Measurements from ENCODE around the gene OR51G2. TPM values are rescaled to one million over a fixed set of nuclear protein-coding genes. Genes with fewer than 3 reads are reported as not detected.

The OR51G2 gene
- total RNA-seq, 1 experiment from 2014 or later: not detected

- H3K9me3 Mint-ChIP-seq (ENCODE audit: unreplicated experiment): no peaks in the 10 kb centered on the region
- no peak for DNase-seq
- H3K36me3 Mint-ChIP-seq (ENCODE audit: insufficient read depth, unreplicated experiment): no peaks in the 10 kb centered on the region
- Histone ChIP-seq H3K36me3 (ENCODE audit: control insufficient read depth, insufficient read depth, low read length) (no peaks in the 10 kb centered on the region), H3K4me3 (ENCODE audit: low read depth, low read length) (no peak overlapping the region), H3K4me1 (no peaks in the 10 kb centered on the region), H3K27me3 (replicated peaks; ENCODE audit: control insufficient read depth, insufficient read depth, low read length) (no peaks in the 10 kb centered on the region), H3K9me3 (no peaks in the 10 kb centered on the region)
- intact Hi-C loops (cut with micrococcal nuclease; ENCODE audit: unreplicated experiment): no loop called here
- POLR2A ChIA-PET: no interaction called here
- TF ChIP-seq CTCF (IDR thresholded peaks at IDR 0.05; ENCODE audit: insufficient read depth in 1 of 2, low read depth in 1 of 2, low read length in 1 of 2, severe bottlenecking in 1 of 2, unreplicated experiment in 1 of 2): no peak
- no peaks in the 10 kb centered on the region for H3K4me1 Mint-ChIP-seq (ENCODE audit: low read depth, unreplicated experiment)
- peaks cover 5% of the 10 kb centered on the region for H3K27me3 Mint-ChIP-seq (ENCODE audit: insufficient read depth, unreplicated experiment)
- H3K4me3 Mint-ChIP-seq (ENCODE audit: unreplicated experiment): no peak overlapping the region
- CTCF ChIA-PET: no interaction called here
- no TSS peak for BruUV-seq (replicated peaks)
- no peak overlapping the region for H3K27ac Mint-ChIP-seq (ENCODE audit: unreplicated experiment)
These were observed 13.6 kb upstream of the OR51G2 start for GRCh38 chr11:4932751-4933150.

- no TSS peak for BruUV-seq (replicated peaks)
These were observed 7.5 kb upstream of the OR51G2 start for GRCh38 chr11:4926608-4927007.

GRCh38 chr11:4924239-4924638 lies 5.1 kb upstream of the OR51G2 start, which contains the start of gene OR51G1:
Gene OR51G1 (minus strand): TSS chr11:4924339. CDS start chr11:4924339, 0 bp downstream.
- no TSS peak for BruUV-seq (replicated peaks)

More at GRCh38 chr11:4926608-4927007, 7.5 kb upstream of the OR51G2 start:
- no peaks in the 10 kb centered on the region for H3K27me3 ChIP-seq (replicated peaks; ENCODE audit: control insufficient read depth, insufficient read depth, low read length)
- H3K9me3 Mint-ChIP-seq (ENCODE audit: unreplicated experiment): no peaks in the 10 kb centered on the region
- intact Hi-C loops (cut with micrococcal nuclease; ENCODE audit: unreplicated experiment): loop anchor here (5.0 kb wide), 1 partner anchor 36 kb away; no protein-coding TSS in a partner anchor
- no peak for TF ChIP-seq CTCF (IDR thresholded peaks at IDR 0.05; ENCODE audit: insufficient read depth in 1 of 2, low read depth in 1 of 2, low read length in 1 of 2, severe bottlenecking in 1 of 2, unreplicated experiment in 1 of 2)
- CTCF ChIA-PET: no interaction called here
- no peak for DNase-seq
- H3K27ac Mint-ChIP-seq (ENCODE audit: unreplicated experiment): no peak overlapping the region
- no peaks in the 10 kb centered on the region for H3K36me3 ChIP-seq (ENCODE audit: control insufficient read depth, insufficient read depth, low read length)
- H3K4me1 ChIP-seq: no peaks in the 10 kb centered on the region
- H3K36me3 Mint-ChIP-seq (ENCODE audit: insufficient read depth, unreplicated experiment): no peaks in the 10 kb centered on the region
- H3K4me3 ChIP-seq (ENCODE audit: low read depth, low read length): no peak overlapping the region
- no peaks in the 10 kb centered on the region for H3K9me3 ChIP-seq
- H3K27me3 Mint-ChIP-seq (ENCODE audit: insufficient read depth, unreplicated experiment): peaks cover 23% of the 10 kb centered on the region
- H3K4me3 Mint-ChIP-seq (ENCODE audit: unreplicated experiment): no peak overlapping the region
- POLR2A ChIA-PET: no interaction called here
- H3K4me1 Mint-ChIP-seq (ENCODE audit: low read depth, unreplicated experiment): no peaks in the 10 kb centered on the region

More at GRCh38 chr11:4924239-4924638, 5.1 kb upstream of the OR51G2 start, which contains the start of gene OR51G1:
- no peak for DNase-seq
- Mint-ChIP-seq H3K4me1 (ENCODE audit: low read depth, unreplicated experiment) (no peaks in the 10 kb centered on the region), H3K27me3 (ENCODE audit: insufficient read depth, unreplicated experiment) (peaks cover 18% of the 10 kb centered on the region), H3K27ac (ENCODE audit: unreplicated experiment) (no peak within 1 kb of the TSS), H3K36me3 (ENCODE audit: insufficient read depth, unreplicated experiment) (no peaks in the 10 kb centered on the region), H3K4me3 (ENCODE audit: unreplicated experiment) (no peak within 1 kb of the TSS), H3K9me3 (ENCODE audit: unreplicated experiment) (no peaks in the 10 kb centered on the region)
- TF ChIP-seq CTCF (IDR thresholded peaks at IDR 0.05; ENCODE audit: insufficient read depth in 1 of 2, low read depth in 1 of 2, low read length in 1 of 2, severe bottlenecking in 1 of 2, unreplicated experiment in 1 of 2): no peak
- intact Hi-C loops (cut with micrococcal nuclease; ENCODE audit: unreplicated experiment): no loop called here
- Histone ChIP-seq H3K36me3 (ENCODE audit: control insufficient read depth, insufficient read depth, low read length) (no peaks in the 10 kb centered on the region), H3K4me1 (no peaks in the 10 kb centered on the region), H3K27me3 (replicated peaks; ENCODE audit: control insufficient read depth, insufficient read depth, low read length) (no peaks in the 10 kb centered on the region), H3K9me3 (no peaks in the 10 kb centered on the region), H3K4me3 (ENCODE audit: low read depth, low read length) (no peak within 1 kb of the TSS)
- ChIA-PET POLR2A (no interaction called here), CTCF (no interaction called here)
